Panc1 (cell line): ENCODE measurements around the gene EWSR1. TPM values are rescaled to one million over a fixed set of nuclear protein-coding genes. Genes with fewer than 3 reads are reported as not detected.

Source experiments
- ATAC-seq: fragments of 200-7000 bp; cut with Tn5 transposase; 2 replicates; pipeline ENCODE4 v1.9.1; 2020; ENCODE audit warnings: mild to moderate bottlenecking, moderate library complexity
- BruUV-seq: library from RNA; stranded (reverse); fragments of 400-500 nt; replicated peaks from 2 replicates; lab custom pipeline; 2021; lab: Mats Ljungman, UMichigan
- CTCF ChIA-PET: fragments of 300-600 bp; sonication (Branson Sonifier 250); formaldehyde crosslinking; loops from one replicate; lab custom pipeline; 2022; ENCODE audit warnings: antibody characterized with exemption; lab: Charles Lee
- POLR2A ChIA-PET: fragments of 300-600 bp; sonication (Branson Sonifier 250); formaldehyde crosslinking; loops from one replicate; lab custom pipeline; 2022; ENCODE audit warnings: antibody characterized with exemption; lab: Charles Lee
- DNase-seq: peaks from one replicate; pipeline ENCODE4 v3.0.0-alpha.2; 2010; ENCODE audit warnings: low read depth, low spot score
- H3K27ac ChIP-seq: 2 replicates; pipeline ENCODE4 v1.5.1; 2011; ENCODE audit warnings: mild to moderate bottlenecking, low read length, inconsistent platforms
- H3K27me3 ChIP-seq: fragments of 200-500 bp; sonication (Bioruptor generic); 2 replicates; pipeline ENCODE4 v1.6.0; 2014; ENCODE audit warnings: low read length, inconsistent platforms; ENCODE audit not compliant: control insufficient read depth, insufficient read depth
- H3K36me3 ChIP-seq: fragments of 200-500 bp; sonication (Bioruptor generic); 2 replicates; pipeline ENCODE4 v1.5.1; 2014; ENCODE audit warnings: inconsistent platforms, mild to moderate bottlenecking, low read length, moderate library complexity; ENCODE audit not compliant: control insufficient read depth, insufficient read depth
- H3K4me1 ChIP-seq: 2 replicates; pipeline ENCODE4 v1.5.1; 2011; ENCODE audit warnings: inconsistent platforms, mild to moderate bottlenecking, low read length, moderate library complexity; ENCODE audit not compliant: control insufficient read depth, insufficient read depth
- H3K4me3 ChIP-seq, 2 experiments: 2 replicates each; pipeline ENCODE4 v1.5.1; 2011 to 2012; ENCODE audit warnings: low read depth in 2 of 2, low read length in 2 of 2, mild to moderate bottlenecking in 2 of 2, inconsistent platforms in 1 of 2, moderate library complexity in 1 of 2
- H3K9me3 ChIP-seq: fragments of 200-500 bp; sonication (Bioruptor generic); 2 replicates; pipeline ENCODE4 v1.5.1; 2014; ENCODE audit warnings: low read depth, mild to moderate bottlenecking, inconsistent platforms, low read length, moderate library complexity; ENCODE audit not compliant: control insufficient read depth, insufficient read depth
- POLR2AphosphoS5 ChIP-seq: IDR thresholded peaks from 2 replicates; pipeline ENCODE4 v1.6.1; 2012; ENCODE audit warnings: mild to moderate bottlenecking, low read depth, low read length, moderate library complexity
- REST ChIP-seq, 2 experiments: IDR thresholded peaks; 2 replicates each; pipeline ENCODE4 v1.6.1; 2011 to 2012; ENCODE audit warnings: low read depth in 2 of 2, control low read depth in 1 of 2, low read length in 1 of 2, mild to moderate bottlenecking in 1 of 2, moderate library complexity in 1 of 2; ENCODE audit not compliant: insufficient read depth in 1 of 2
- SIN3A ChIP-seq: IDR thresholded peaks from 2 replicates; pipeline ENCODE4 v1.6.1; 2012; ENCODE audit warnings: low read depth, mild to moderate bottlenecking, low read length, moderate library complexity, borderline replicate concordance; ENCODE audit not compliant: insufficient read depth
- TCF7L2 ChIP-seq: IDR thresholded peaks from 2 replicates; pipeline ENCODE4 v1.6.1; 2011; ENCODE audit warnings: mild to moderate bottlenecking, low read depth, low read length, inconsistent platforms
- in situ Hi-C: cut with HindIII; loops from 2 replicates; pipeline ENCODE4 v1.10.0; 2016; ENCODE audit warnings: low sequenced_read_pairs, low pct_unique_long_range_greater_than_20kb
- intact Hi-C: fragments of 100-400 bp; cut with micrococcal nuclease; formaldehyde crosslinking; loops from one replicate; pipeline ENCODE4 v1.10.0; 2022; ENCODE audit not compliant: unreplicated experiment
- total RNA-seq: library from RNA; stranded (reverse); gene quantifications from one replicate; pipeline ENCODE4 v1.2.1, GENCODE V29; 2021; ENCODE audit not compliant: unreplicated experiment
- TF ChIP-seq, protein P1 (sequence below): fragments of 450-650 bp; IDR thresholded peaks from 2 replicates; pipeline ENCODE4 v1.5.1; 2017; ENCODE audit warnings: mild to moderate bottlenecking

Gene EWSR1
- total RNA-seq, 1 experiment from 2014 or later = 272 TPM

- H3K9me3 ChIP-seq = no peaks in the 10 kb centered on the region
- H3K4me1 ChIP-seq = no peaks in the 10 kb centered on the region
- intact Hi-C loops (no loop called here), in situ Hi-C loops (no loop called here)
- CTCF ChIA-PET = no interaction called here
- DNase-seq (no peak), ATAC-seq (no peak)
- TF ChIP-seq SIN3A = no peak
- TF ChIP-seq TCF7L2 = no peak
- no peak for TF ChIP-seq POLR2AphosphoS5
- TF ChIP-seq, protein P1, sequence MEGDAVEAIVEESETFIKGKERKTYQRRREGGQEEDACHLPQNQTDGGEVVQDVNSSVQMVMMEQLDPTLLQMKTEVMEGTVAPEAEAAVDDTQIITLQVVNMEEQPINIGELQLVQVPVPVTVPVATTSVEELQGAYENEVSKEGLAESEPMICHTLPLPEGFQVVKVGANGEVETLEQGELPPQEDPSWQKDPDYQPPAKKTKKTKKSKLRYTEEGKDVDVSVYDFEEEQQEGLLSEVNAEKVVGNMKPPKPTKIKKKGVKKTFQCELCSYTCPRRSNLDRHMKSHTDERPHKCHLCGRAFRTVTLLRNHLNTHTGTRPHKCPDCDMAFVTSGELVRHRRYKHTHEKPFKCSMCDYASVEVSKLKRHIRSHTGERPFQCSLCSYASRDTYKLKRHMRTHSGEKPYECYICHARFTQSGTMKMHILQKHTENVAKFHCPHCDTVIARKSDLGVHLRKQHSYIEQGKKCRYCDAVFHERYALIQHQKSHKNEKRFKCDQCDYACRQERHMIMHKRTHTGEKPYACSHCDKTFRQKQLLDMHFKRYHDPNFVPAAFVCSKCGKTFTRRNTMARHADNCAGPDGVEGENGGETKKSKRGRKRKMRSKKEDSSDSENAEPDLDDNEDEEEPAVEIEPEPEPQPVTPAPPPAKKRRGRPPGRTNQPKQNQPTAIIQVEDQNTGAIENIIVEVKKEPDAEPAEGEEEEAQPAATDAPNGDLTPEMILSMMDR = no peak
- no peak for TF ChIP-seq REST (IDR thresholded peaks at IDR 0.05; ENCODE audit: insufficient read depth in 1 of 2, low read depth in 2 of 2, low read length in 1 of 2)
- POLR2A ChIA-PET = interaction anchor here (0.5 kb wide), 1 partner anchor 27 kb away, joined by 3 read pairs; no protein-coding TSS in a partner anchor
- H3K27ac ChIP-seq = no peak overlapping the region
- no peaks in the 10 kb centered on the region for H3K27me3 ChIP-seq
- no TSS peak for BruUV-seq
- no peak overlapping the region for H3K4me3 ChIP-seq
- no peaks in the 10 kb centered on the region for H3K36me3 ChIP-seq
Measured at GRCh38 chr22:29326481-29326880, 58.4 kb downstream of the EWSR1 start.

- CTCF ChIA-PET = no interaction called here
- Histone ChIP-seq H3K27me3 (no peaks in the 10 kb centered on the region), H3K36me3 (no peaks in the 10 kb centered on the region), H3K4me1 (no peaks in the 10 kb centered on the region), H3K4me3 (no peak overlapping the region), H3K27ac (no peak overlapping the region), H3K9me3 (no peaks in the 10 kb centered on the region)
- ATAC-seq (no peak), DNase-seq (no peak)
- TF ChIP-seq, protein P1 = no peak
- TF ChIP-seq TCF7L2 (no peak), REST (IDR thresholded peaks at IDR 0.05; ENCODE audit: insufficient read depth in 1 of 2, low read depth in 2 of 2, low read length in 1 of 2) (no peak)
- in situ Hi-C loops (no loop called here), intact Hi-C loops (no loop called here)
- POLR2A ChIA-PET = interaction anchor here (0.5 kb wide), 1 partner anchor 28 kb away, joined by 3 read pairs; no protein-coding TSS in a partner anchor
- BruUV-seq = no TSS peak
Measured at GRCh38 chr22:29327089-29327764, 59.2 kb downstream of the EWSR1 start.
